Activated T-helper 1 cell treated with anti-CD3 and anti-CD28 coated beads, Interleukin-2, amount 50 U/mL, for 16 hours (primary cell): ENCODE measurements around the gene ERLIN1.
A peak's percentile ranks its signal among the peaks of the same experiment; 100 is the strongest.

ENCODE experiments used
- DNase-seq, 2 donors: peaks; one replicate each; pipeline ENCODE4 v3.0.0-alpha.2; 2020; ENCODE audit warnings: low read depth in 1 of 2, low spot score in 1 of 2

ERLIN1 gene

DNA sequence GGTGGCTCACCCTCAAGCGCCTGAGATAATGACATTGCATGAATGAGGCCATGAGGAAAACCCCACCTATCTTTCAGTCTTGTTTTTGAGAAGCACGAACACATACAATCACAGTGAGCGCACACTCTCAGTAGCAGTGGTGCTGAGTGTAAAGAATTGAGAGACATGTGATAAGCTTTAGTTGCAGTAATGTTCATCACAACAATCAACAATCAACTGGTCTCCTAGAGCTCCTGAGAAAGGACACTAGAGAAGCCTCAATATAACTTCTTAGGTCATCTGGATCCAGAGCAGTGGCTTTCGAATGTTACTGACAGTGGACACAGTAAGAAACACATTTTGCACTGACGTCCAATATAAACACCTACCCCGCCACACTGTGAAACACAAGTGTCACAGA lies 12.8 kb downstream of the ERLIN1 start:
- DNase-seq = no peak

DNA sequence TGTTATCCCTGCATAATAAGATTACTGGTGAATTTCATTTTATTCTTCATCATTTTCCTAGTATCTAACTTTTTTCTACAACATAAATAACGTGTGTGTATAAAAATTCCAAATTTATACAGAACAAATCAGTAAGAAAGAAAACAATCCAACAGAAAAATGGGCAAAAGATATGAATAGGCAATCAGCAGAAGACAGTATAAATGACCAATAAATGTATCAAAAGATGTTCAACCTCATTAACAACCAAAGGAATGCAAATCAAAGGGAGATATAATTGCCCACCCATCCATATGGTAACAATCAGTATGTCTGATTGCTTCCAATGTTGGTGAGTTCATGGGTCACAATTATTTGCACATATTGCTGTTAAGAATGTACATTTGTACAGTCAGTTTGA lies 13.5 kb downstream of the ERLIN1 start:
- no peak for DNase-seq

DNA sequence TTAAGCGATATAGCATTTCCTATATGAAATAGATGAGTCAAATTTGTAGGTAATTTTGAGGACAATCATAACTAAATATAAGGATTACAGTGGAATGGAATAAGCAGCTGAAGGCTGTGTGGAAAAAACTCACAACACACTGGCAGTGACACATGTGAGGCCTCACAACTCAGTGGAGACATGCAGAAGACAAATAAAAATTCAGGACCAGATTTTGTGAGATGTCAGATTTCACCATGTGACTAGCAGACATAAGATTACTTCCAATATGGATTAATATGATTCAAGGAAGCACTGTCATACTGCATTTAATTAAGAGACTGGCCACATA lies 17.6 kb downstream of the ERLIN1 start:
- no peak for DNase-seq

DNA sequence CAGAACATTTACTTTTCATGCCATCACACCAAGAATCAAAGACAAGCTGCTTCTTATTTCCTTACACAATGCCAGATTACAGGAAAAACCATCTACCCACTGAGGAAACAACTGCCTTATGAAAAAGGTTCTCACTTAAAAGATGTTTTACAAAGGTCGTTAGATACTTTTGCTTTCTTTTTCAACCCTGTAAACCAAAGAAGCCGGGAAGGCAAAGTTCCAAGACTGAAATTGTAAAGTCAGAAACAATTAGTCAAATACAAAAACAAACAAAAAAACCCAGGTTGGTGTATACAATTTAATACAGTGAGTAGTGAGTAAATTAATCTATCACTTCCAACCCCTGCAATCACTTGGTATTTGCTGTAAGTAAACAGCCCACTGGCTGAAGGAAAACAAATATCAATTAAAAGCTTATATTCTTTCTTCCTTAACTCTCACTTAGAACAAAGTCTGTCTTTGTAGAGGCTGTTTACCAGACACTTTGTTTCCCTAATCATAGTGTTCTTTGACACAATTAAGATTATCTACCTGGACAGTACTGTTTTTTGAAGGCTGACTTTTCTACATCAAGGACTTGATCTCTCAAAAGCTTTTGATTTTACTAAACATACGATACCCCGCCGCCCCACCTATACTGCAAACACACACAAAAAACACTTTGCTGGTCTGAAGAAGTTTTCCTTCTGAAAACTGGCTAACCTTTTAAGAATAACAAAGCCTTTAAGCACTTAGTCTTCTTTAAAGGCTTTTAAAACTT lies 18.1 kb downstream of the ERLIN1 start:
- DNase-seq = no peak

DNA sequence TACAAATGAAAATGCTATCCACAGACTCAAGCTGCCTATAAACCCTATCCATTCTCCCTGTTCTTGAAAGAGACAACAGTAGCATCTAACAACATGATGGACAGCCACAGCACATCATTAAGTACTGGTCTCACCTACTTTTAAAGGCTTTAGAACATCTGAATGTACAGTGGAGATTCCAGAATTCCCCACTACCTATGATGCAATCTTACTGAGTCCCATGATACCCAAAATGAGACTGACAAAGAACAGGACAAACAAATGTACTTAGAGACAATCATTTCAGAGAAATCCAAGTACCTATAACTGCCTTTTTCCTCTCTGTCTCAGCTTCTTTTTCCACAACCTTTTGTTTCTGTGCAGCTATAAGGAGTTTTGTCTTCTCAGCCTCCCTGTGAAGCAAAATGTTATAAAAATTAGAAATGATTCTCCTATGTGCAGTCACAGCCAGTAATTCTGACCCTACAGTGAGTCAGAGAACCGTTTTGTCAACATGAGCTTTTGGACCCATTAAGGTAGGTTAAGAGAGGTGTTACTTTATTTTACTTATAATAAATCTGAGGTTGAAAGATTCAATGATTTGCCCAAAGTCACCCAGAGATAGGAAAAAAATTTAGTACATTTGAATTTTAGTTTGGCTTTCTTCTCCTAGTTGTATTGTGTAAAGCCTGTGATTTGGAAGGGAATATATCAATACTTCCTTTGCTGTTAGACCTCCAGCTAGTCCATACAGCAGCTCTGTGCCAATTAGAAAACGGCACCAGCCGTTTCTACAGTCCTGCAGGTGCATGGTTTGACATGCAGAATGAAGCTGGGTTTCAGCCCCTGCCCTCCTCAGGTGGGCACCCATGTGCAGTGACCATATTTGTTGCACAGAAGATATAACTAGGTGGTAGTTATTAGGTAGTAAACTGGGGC lies 21.9 kb downstream of the ERLIN1 start:
- DNase-seq = no peak

DNA sequence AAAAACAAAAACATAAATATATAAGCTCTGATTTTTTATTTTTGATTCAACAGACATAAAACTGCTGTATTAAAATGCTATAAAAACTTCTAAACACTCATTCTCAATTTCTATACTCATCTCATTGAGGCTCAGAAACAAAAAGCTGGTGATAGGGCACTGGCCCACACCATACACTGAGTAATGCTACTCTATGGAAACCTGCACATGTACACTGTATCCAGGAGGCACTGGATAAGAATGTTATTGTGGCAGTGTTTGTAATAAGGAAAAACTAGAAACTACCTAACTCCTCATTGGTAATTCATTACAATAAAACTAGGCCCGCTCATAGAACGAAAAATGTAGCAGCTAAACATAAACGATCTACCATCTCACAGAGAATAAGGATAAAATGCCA lies 23.1 kb downstream of the ERLIN1 start:
- no peak for DNase-seq

DNA sequence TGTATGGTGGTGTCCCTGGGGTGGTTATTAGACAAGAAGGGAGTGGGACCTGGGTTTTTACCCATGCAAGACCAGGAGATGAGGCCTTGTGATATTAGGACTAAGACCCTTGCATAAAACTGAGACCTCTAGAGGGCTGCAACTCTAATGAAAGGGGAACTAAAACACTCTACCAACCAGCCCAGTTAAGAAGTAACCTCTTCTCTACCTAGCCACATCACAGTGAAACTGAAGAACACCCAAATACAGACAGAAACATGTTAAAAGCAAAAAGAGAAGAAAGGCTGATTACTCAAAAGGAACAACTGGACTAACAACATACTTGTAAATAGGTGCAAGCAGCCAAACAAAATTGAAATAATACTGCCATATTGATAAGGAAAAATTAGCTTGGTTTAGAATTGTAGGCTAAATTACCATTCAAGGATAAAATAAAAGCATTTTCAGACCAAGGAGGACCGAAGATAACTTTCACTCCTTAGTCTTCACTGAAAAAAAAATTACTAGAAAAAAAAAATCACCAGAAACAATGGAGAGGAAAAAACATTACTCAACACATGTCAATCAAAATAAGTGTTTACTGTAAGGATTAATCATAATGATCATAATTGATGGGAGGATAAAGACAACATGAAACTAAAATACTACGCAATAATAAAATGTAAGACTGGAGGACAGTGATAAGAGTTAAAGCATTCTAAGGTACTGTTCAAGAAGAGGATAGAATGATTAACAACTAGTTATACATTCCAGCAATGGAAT lies 27.6 kb downstream of the ERLIN1 start:
- DNase-seq = no peak

DNA sequence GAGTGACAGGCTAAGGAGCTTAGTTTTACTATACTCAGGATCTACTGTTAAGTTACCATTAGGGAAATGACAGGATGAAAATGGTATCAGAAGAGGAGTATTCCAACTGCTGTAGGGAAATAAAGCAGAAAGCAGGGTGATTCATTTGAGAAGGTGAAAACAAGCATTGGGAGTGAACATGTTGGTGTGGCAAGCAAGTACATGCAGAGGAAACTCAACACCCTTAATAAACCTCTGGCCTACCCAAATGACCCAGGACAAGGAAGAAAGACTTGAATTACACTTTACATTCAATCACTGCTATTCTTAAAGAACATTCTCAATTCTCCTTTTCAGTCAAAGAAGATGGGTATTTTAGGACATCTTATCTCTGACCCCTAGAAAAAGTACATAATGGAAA lies 28.7 kb downstream of the ERLIN1 start:
- DNase-seq = no peak

DNA sequence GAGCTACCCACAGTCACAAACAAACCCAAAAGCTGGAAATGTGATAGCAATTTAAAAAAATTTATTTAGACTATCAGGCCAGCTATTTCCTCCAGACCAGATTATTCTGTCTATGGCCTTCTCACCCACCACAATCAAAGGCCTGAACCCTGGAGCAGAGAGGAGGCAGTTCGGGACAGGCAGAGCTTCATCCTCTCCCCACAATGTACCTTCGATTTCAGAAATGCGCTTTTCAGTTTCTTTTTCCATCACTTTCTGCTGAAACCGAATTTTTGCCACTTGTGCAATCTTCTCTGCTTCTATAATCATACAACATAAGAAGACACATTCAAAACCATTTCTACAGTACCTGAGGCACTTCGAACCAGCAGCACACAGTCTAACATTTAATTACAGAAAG lies 29.9 kb downstream of the ERLIN1 start:
- DNase-seq = no peak

DNA sequence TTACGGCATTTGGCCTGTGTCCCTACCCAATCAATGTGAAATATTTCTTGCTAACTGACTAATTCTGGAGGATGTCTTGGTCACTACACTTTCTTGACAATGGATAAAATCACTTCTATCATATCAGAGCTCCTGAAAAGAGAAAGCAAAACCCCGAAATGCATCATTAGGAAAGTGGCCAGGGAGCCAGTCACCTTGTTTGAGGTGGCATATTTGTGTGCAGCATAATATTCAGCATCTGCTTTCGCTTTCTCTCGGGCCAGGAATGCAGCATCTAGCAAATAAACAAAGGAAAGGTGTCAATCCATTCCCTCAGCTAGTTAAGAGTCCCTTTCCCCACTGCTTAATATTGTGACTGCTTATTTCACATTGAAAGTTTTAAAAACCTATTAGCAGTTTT lies 31.2 kb downstream of the ERLIN1 start:
- no peak for DNase-seq

DNA sequence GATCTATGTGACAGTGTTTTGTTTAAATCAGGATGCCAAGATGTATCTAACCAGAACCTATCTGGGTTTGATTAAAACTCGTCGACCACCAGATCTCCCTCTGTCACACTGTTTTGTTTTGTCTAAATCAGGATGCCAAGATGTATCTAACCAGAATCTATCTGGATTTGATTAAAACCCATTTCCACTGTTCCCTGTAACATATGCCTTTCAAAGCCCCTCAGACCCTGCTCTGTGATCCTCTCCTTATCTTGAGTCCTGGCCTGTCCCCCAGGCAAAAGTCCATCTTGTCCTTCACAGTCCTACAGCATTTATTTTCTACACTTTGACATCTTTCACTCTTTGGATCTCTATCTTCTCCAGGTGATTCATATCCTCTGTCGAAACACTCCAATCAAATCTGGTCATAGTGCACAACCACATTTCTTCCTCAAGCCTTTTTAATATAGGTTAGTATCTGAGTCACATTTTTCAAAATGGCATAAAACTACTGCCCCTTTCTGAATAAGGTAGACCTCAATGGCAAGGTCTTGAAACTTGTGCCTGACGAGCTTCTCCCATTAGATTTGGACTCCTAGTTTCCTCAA lies 32.5 kb downstream of the ERLIN1 start:
- no peak for DNase-seq

DNA sequence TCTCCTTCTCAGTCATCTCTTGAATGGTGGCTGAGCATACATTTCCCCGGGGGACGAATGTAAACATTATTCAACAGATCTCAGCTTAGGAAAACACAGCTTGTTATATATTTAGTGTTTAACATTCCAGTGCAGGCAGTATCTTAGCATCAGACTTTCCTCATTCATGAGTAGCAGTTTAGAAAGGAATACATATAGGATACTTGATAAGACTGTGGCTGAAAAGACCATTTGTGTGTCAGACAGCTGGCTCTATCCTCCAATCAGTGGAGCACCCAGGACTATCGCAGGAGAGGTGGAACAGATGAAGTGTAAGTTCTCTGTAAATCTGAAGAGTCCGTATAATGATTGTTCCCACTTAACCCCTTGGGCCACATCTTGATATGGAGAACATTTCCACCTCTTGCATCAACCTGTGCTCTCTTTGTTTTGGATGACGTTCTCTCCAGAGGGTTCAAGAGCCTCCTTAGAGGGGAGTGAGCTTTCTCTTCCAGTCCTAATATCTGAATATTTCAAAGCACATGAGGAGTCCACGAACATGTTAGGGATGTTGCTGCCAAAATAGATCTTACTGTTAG lies 34.0 kb downstream of the ERLIN1 start:
- DNase-seq = no peak

DNA sequence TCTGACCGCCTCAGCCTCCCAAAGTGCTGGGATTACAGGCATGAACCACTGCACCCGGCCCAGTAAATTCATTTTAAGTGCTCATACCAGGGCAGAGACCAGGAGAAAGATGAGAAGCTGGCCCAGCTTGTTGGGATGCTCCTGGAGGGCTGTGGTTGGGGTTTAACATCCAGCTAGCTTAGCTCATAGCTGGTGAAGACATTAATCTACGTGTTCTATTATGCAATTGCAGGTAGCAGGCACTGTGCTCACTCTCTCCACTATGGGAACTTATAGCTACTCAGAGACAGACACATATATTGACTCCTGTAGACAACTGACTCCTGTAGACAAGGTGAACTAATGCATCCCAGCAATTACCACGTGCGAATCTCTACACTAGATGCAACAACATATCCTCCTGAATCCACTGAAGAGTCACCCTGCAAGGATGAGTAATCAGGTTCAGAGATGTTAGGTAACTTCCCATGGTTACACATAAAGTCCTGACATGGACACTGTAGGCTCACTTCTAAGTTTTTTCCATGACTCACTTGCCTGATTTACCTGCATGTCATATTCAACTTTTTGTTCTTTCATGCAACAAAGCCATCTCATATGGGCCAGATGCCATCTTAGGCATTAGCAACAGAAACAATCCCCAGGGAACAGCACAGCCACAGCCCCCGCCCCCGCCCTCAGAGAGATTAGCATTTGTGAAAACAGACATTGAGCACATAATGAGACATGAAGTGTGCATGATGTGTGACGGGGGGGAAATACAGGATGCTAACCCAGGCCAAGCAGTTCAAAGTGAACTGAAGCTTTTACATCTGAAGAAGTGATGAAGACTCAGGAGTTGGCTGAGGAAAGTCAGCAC lies 37.2 kb downstream of the ERLIN1 start:
- peak in 1 of 2 donors; percentile 13 for DNase-seq

DNA sequence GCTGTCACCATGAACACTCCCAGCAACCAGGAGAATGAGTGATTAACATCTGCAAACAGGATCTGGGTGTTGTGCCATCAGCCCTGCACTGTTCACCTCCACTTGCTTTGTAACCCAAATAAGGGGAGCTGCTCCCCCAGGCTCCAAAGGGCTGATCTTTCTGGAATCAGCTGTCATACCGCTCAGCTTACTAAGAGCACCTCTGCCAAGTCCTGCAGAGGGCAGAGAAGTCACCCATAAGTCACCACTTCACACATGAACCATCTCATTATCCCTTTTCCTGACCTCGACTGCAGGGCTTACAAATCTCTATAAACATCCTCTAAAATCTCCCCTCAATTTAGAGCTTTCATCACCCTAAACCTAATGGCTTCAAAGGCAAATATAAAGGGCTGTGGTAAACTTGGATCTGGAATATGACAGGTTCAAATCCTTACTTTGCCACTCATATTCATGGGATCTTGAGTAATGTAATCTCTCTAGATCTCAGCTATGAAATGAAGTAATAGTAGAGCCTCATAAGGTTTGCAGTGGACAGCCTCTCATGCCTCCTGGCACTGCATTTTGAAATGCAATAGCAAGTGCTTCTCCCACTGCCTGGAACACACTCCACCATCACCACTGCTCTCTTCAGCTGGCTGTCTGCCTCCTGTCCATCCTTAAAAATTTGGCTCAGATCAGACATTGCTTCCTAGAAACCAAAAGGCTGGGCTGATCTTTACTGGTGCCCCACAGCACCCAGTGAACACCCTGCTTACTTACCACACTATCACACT lies 38.8 kb downstream of the ERLIN1 start:
- no peak for DNase-seq

DNA sequence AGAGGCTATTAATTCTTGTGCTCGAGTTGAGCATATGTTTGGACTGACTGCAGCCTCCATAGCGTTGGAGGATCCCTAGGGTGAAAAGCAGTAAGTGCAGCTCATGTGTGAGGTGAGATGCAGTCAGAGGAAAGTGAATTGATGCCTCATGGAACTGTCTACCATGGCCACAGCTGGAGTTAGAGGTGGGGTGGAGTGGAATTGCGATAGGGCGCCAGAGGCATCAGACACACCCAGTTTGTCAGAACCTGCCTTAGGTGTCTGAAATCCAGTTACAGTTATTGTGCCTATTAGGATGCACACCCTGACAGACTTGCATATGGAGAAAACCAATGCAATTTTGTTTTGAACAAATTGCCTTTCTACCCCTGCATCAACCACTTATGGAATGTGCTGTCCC lies 39.4 kb downstream of the ERLIN1 start:
- no peak for DNase-seq

DNA sequence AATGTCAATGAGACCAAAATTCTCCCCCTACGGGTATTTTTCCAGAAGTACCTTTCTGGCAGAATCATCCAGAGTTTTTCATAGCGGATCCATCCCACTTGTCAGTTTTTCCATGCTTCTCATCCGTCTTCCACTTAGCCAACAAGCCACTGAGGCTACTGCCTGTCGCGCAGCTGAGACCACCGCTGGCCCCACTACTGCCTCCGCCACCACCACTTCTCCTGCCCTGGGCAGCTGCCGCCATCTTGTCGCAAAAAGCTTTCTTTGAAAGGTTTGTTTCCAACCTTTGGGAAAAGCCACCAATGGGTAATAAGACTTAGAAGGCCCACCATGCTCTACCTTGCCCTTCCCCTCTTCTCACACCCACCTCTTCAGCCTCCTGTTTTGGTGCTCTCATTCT lies 42.1 kb downstream of the ERLIN1 start:
- DNase-seq = no peak

DNA sequence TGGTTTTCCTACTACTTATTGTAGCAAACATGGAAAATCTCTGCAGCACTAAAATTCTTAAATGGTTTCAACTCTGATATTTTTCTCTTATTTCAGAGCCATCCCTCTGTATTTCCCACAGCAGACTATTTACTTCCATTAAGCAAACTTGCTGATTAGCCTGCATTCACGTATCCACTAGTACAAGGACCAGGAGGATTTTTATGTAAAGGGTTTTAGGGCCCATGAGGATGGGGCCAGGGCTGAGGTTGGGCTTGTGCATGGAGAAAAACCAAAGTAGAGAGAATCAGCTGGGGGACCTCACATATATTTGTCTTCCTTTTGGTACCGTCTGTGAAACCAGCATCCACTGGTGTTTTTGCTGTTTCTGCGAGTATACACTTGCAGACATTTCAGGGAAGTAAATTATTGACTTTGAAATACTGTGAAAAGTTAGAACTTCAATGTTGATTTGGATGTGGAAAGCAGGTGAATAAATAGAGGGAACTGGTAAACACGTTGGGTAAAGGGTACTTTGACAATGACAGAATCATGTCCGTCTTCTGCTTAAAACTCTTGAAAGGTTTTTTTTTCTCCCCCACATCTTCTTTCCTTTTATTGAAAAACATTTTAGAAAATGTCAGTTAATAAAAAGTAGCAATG lies 44.3 kb downstream of the ERLIN1 start:
- no peak for DNase-seq

DNA sequence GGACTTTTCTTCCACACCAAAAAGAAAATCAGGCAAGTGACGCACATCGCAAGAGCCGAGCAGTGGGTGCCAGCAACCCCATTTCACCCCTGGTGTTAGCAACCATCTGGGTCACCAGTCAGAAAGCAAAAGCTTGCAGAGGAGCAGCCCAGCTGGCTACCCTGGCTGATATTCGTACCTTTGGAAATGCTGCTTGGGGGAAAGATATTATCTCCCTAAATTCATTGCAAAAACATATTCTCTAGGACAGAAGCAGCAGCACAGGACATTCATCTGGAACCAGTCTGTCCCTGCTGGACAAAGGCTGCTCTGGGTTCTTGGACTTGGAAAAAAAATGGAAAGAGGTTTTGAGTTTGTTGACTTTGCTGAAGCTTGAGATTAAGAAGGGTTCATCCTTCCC lies 45.8 kb downstream of the ERLIN1 start:
- no peak for DNase-seq

DNA sequence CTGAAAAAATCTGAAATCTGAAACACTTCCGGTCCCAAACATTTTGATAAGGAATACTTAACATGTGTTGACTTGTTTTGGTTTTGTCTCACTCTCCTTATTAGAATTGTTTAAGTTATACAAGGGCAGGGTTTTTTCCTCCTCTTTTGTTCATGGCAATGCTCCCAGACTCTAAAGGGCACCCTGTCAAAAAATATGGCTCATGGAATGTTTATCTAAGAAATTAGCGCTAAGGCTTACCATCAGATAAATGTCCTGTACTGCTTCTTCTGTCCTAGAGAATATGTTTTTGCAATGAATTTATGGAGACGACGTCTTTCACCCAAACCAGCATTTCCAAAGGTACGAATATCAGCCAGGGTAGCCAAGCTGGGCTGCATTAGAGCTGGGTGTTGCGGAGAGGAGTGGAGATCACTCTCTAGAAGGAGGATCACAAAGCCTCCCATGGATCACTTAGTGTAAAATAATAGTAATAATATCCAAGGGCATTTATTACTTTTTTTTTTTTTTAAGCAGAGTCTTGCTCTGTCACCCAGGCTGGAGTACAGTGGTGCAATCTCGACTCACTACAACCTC lies 46.8 kb downstream of the ERLIN1 start:
- no peak for DNase-seq
